ENCODE results near the gene ACSF2.

- no peak for TF ChIP-seq REST (IDR thresholded peaks at IDR 0.05; ENCODE audit: insufficient read depth in 1 of 2, low read depth in 2 of 2, low read length in 1 of 2)
- TF ChIP-seq CTCF (IDR thresholded peaks at IDR 0.05): no peak
- no peak for TF ChIP-seq TCF7L2 (IDR thresholded peaks at IDR 0.05; ENCODE audit: low read depth, low read length)
- TF ChIP-seq POLR2AphosphoS5 (IDR thresholded peaks at IDR 0.05; ENCODE audit: low read depth, low read length): no peak
- no peak for TF ChIP-seq SIN3A (IDR thresholded peaks at IDR 0.05; ENCODE audit: borderline replicate concordance, insufficient read depth, low read depth, low read length)
Observed at GRCh38 chr17:50445730-50446325, 19.8 kb downstream of the ACSF2 start.

Measured in Panc1 (cell line).